NCI-H2196 treated with DMSO at 0.1 percent for 48 hours (cell line): Measurements from ENCODE around the gene FOSL2.

ENCODE experiments used
- DNase-seq: peaks from one replicate; lab custom pipeline; 2025; ENCODE audit not compliant: unreplicated experiment; lab: John Stamatoyannopoulos, UW

Gene FOSL2

DNA sequence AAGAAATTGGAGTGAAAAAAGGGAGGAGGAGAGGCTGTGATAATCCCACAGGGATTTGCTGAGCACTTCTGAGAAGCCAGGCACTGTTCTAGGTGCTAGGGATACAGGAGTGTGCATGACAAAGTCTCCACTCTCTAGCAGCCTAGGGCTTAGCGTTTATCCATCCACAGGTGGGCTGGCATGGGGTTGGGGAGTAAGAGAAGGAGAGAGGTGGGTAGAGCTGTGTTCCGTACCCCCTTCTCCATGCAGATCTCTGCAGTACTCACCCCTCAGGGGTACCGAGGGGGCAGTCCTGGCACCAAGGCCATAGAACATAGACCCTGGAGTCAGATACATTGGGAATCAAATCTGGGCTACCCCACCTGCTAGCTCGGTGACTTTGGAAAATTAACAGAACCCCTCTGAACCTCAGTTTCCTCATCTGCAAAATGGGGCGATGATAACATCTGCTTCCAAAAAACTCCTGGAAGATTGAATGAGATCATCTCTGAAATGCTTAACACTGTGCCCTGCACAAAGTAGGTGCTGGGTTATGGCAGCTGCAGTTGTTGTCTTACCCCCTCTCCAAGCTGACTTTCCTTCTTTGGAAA lies 18.6 kb downstream of the FOSL2 start:
- DNase-seq, result no peak

DNA sequence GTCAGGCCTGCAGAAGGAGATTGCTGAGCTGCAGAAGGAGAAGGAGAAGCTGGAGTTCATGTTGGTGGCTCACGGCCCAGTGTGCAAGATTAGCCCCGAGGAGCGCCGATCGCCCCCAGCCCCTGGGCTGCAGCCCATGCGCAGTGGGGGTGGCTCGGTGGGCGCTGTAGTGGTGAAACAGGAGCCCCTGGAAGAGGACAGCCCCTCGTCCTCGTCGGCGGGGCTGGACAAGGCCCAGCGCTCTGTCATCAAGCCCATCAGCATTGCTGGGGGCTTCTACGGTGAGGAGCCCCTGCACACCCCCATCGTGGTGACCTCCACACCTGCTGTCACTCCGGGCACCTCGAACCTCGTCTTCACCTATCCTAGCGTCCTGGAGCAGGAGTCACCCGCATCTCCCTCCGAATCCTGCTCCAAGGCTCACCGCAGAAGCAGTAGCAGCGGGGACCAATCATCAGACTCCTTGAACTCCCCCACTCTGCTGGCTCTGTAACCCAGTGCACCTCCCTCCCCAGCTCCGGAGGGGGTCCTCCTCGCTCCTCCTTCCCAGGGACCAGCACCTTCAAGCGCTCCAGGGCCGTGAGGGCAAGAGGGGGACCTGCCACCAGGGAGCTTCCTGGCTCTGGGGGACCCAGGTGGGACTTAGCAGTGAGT lies 19.4 kb downstream of the FOSL2 start:
- no peak for DNase-seq

DNA sequence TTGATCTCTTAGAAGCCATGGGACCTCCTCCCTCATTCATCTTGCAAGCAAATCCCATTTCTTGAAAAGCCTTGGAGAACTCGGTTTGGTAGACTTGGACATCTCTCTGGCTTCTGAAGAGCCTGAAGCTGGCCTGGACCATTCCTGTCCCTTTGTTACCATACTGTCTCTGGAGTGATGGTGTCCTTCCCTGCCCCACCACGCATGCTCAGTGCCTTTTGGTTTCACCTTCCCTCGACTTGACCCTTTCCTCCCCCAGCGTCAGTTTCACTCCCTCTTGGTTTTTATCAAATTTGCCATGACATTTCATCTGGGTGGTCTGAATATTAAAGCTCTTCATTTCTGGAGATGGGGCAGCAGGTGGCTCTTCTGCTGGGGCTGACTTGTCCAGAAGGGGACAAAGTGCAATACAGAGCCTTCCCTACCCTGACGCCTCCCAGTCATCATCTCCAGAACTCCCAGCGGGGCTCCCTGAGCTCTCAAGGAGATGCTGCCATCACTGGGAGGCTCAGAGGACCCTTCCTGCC lies 20.0 kb downstream of the FOSL2 start:
- DNase-seq, result no peak

DNA sequence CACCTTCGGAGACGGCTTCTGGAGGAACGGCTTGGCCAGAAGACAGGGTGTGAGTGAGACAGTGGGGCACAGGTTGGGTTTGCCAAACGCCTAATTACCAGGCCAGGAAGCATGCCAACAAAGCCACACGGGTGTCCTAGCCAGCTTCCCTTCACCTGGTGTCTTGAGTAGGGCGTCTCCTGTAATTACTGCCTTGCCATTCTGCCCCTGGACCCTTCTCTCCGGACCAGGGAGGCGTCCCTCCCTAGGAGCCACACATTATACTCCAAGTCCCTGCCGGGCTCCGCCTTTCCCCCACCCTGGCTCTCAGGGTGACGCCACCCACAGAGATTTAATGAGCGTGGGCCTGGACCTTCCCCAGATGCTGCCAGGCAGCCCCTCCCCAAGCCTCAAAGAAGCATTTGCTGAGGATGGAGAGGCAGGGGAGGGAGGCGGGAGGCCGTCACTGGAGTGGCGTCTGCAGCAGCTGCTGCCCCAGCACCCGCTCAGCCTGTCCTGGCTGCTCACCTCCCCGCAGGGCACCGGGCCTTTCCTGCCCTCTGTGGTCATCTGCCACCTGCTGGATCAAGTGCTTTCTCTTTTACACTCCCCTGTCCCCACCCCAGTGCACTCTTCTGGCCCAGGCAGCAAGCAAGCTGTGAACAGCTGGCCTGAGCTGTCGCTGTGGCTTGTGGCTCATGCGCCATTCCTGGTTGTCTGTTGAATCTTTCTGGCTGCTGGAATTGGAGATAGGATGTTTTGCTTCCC lies 20.7 kb downstream of the FOSL2 start:
- peak; percentile 33 for DNase-seq

DNA sequence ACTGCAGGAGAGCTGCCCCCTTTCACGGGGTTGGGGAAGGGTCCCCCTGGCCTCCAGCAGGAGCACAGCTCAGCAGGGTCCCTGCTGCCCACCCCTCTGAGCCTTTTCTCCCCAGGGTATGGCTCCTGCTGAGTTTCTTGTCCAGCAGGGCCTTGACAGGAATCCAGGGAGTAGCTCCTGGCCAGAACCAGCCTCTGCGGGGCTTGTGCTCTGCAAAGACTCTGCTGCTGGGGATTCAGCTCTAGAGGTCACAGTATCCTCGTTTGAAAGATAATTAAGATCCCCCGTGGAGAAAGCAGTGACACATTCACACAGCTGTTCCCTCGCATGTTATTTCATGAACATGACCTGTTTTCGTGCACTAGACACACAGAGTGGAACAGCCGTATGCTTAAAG lies 21.2 kb downstream of the FOSL2 start:
- DNase-seq, result no peak

DNA sequence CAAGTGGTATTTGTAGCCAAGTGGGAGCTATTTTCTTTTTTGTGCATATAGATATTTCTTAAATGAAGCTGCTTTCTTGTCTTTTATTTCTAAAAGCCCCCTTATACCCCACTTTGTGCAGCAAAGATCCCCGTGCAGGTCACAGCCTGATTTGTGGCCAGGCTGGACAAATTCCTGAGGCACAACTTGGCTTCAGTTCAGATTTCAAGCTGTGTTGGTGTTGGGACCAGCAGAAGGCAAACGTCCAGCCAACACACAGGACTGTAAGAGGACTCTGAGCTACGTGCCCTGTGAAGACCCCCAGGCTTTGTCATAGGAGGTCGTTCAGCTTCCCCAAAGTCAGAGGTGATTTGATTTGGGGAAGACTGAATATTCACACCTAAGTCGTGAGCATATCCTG lies 21.9 kb downstream of the FOSL2 start:
- DNase-seq, result no peak

DNA sequence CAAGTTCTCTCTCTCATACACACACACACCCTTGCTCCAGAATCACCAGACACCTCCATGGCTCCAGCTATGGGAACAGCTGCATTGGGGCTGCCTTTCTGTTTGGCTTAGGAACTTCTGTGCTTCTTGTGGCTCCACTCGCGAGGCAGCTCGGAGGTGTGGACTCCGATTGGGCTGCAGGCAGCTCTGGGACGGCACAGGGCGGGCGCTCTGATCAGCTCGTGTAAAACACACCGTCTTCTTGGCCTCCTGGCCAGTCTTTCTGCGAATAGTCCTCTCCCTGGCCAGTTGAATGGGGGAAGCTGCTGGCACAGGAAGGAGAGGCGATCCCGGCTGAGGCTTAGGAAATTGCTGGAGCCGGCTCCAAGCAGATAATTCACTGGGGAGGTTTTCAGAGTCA lies 22.4 kb downstream of the FOSL2 start:
- DNase-seq, result no peak

DNA sequence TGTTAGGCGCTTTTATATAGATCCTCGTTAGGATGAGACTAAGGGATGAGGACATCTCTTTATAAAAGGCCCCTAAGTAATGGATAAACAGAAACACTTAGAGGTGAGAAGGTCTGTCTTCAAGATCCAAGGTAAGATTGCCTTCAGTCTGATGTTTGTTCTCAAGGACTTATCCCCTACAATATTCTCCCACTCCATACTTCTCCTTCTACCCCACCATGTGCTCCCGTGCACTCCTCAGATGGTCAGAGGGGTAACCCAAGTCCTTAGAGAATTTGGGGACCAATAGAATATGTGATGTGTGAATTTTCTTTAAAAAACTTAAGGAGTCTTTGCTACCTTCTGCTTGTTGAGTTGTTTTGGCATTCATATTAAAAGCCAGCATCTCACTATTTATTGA lies 23.1 kb downstream of the FOSL2 start:
- no peak for DNase-seq

DNA sequence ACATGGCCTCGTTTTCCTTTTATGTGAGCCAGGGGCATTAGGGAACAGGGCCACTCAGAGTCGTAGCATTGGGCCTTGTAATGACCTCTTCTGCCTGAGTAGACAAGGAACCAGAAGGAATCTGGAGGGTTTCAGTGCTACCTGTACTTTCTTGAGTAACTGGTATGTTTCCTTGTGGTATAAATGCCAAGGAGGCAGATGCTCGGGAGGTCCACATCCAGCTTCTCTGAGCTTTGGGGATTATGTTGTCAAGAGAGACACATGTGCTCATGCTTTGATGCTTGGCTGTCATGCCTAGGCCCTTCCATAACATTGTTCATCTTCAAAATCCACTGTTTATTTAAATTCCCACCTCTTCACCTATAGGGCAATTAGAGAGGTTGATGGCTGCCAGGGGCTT lies 26.3 kb downstream of the FOSL2 start:
- no peak for DNase-seq

DNA sequence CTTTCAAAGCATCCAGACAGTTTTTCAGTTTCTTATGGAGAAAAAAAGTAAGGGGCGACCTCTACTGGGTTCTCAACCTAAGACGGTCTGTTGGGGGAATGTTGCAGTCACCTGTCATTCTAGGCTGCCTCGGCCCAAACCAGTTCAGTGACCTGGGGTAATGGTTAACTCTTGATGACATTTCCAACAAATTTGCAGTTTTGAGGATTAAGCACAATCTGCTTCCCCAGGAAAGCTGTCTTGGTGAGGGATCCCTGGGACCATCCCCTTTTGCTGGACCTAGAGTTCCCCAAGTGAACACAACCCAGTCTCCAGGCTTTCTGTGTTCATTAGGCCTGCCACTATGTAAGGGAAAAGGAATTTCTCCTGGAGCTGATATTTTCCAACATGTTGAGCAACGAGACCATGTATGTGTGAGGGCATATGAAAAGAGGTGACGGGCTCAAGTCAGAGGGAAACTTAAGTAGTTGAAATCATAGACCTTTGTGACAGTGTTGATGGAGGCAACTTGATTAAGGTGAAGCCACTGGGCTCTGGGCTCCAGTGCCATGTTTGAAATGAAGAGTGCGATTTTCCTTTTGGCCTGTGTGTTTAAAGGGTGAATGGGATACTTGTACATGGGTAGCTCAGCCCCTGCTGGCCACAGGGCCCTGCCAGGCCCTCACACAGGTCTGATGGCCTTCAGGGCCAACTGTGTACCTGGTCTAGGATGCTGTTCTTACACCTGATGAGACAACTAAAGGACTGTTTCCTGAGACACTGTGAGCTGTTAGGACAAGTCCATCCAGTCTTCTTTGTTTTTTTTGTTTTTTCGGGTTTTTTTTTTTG lies 27.0 kb downstream of the FOSL2 start:
- no peak for DNase-seq

DNA sequence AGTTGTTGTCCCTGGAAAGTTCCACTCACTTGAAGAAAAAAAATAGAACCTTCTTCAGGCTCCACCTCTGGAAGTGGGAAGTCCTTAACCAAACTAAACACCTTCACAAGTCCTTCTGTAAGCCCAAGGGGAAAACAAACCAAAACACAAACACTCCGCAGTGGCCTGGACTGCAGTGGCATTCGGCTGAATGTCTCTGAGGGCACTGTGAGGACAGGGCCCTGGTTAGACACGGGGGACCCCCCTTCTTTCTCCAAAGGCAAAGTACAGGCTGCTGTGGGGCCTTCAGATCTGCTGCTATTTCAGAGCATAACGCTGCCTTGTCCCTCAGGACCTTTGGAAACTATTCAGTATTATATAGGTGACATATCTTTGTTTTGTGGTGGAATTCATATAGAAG lies 28.1 kb downstream of the FOSL2 start:
- DNase-seq, result no peak

DNA sequence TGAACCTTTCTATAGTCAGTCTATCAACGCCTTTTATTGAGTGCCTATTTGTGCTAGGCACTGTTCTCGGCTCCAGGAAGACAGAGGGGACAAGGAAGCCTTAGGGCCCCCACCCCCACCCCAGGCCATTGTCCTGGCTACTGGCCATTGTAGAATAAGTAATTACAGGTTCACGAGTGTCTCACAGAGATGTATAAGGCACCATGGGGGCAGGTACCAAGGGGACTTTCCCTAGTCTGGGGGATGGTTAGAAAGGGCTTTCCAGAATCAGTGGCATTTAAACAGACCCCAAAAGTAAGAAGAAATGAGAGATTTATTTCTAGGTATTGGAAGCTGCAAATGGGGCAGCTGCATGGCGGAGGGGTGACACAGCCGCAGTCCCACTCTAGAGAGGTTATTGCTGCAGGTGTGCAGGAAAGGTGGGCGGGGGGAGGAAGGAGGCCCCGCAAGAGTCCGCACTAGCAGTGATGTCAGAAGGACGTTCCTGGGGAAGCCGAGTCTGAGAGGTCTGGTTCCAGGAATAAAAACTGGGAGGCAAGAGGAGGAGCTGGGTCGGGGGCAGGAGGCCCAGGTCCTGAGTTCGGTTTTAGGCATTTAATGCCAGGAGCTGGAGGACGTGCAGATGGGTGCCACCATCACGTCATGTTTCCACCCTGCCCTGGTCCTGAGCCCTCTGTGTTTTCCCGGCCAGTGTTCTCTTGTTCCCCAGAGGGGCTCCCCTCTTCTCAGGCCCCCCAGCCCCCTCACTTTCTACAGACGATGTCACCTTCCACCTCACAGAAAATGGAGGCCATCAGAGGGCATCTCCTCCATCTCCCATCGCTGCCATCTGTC lies 30.5 kb downstream of the FOSL2 start:
- no peak for DNase-seq

DNA sequence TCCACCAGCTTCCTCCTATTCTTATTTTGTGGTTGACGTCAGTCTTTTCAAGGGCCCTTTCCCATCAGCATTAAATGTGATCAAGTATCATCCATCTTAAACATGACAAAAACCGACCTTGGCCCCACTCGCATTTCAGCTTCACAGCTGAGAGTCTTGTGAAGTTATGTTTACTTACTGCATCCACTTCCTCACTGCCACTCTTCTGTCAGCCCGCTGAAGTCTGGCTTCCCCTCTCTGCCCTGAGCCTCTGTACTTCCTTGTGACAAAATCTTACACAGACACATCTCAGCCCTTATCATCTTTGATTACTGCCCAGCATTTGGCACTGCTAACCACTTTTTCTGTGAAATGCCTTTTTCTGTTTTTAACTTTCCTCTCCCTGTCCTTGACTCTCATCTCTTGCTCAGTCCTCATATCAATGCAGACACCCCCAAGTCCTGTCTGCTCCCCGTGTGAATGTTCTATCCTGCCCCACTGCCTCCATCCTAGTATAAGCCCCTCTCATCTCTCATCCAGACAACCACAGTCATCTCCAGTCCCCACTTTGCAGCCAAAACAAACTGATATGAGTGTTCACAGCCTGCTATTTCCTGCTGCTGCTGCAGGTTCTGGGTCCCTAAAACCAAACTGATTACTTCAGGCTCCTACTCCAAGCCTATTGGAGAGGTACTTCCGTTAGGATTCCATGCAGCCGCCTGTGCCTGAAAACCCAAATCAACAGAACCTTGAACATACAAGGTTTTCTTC lies 31.4 kb downstream of the FOSL2 start:
- DNase-seq, result no peak

DNA sequence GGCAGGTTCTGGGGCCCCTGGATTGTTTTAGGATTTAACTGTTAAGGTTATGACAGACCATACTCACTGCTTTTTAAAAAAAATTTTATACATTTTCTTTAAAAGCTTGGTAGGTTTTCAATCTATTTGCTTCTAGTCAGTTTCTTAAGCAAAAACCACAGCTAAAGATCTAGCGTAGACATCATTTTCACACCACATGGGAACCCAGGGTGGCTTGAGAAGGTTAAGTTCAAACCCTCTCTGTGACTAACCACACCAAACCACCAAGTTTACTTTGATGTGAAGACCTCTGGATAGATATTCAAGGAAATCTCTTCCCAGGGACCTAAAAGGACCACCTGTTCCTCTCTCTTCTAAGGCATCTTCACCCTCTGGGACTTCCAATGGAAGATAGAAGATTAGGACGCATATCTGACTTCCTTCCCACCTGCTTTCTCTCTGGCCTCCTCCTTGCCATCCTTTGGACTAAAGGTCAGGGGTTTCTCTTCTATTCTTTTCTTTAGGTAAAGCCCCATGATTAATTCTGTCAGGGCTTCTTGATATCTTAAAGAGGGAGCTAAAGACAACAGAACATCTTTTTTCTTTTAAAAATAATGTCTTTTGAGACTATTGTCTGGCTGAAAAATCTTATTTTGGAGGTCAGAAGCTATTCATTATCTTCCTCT lies 32.3 kb downstream of the FOSL2 start:
- no peak for DNase-seq

DNA sequence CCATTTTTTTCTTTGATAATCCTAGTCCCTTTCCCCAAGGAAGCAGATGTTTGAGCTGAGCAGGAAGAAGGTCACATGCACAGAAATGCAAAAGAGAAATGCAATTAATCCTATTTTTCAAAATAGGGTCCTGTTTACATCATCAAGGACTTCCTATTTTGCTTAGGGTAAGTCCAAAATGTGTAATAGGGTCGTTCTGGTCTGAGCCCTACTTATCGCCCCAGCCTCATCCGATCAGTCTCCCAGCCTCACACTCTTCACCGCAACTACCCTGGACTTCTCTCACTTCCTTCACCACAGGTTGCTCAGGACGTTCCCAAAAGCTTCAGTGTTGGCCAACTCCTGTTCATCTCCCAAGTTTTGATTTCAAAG lies 32.8 kb downstream of the FOSL2 start:
- DNase-seq, result no peak

DNA sequence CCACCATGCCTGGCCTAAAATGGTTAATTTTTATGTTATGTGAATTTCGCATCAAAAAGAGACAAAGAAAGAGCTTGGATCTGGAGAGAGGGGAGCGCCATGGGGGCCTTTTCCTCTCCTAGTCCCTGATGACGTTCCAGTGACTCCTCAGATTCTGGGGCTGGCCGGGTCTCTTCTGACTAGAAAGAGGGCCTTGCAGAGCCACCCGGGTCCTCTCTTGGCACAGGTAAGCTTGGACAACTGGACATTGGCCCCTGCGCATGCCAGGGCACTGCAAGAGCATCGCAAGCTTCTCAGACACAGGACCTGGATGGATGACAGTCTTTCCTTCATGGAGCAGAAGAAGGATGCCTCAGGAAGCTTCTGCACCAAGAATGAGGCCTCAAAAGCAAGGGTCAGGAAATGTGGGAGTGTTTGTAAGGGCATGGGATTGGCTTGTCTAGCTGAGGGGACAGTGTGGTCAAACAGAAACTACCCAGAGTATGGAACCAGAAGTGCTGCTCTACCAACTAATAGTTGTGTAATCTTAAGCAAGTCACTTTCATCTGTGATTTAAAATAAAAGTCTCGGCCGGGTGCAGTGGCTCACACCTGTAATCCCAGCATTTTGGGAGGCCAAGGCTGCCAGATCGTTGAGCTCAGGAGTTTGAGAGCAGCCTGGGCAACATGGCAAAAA lies 35.2 kb downstream of the FOSL2 start:
- DNase-seq, result no peak

DNA sequence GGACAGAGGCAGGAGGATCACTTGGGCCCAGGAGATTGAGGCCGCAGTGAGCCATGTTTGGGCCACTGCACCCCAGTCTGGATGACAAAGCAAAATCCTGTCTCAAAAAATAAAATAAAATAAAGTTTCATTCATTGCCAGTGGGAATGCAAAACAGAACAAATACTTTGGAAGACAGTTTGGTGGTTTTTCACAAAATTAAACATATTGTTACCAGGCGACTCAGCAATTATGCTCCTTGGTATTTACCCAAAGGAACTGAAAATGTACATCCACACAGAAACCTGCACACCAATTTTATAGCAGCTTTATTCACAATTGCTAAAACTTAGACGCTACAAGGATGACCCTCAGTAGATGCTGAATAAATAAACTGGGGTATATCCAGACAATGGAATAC lies 35.8 kb downstream of the FOSL2 start:
- DNase-seq, result no peak

DNA sequence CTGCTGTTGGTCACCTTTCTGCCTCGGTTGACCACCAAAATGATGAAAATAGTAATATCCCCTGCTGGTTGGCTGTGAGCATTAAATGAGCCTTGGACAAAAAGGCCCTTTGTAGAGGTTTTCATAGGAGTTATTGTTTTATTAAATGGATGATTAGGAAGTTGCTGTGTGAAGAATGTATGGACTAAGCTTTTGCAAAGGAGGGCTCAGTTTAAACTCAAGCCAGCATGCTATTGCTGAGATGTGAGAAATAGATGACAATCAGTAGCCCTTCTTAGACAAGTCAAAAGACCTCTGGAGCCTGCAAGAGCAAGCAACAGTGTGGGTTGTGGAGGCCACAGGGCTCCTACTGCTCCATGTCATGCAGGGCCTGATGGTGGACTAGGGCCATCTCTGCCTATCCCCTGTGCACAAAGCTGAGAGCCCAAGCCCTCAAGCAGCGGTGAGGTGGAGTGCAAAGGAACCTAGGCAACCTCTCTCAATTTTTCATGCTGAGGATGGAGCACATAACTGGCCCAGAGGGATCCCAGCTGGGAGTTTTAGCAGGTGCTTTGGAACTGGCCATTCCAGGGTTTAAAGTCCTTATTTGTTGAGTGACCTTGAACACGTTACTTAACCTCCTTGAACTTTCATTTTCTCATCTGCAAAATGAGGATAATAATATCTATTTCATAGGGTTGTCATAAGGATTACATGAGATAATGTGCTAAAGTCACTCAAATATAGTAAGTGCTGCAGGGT lies 37.1 kb downstream of the FOSL2 start:
- DNase-seq, result no peak
